Measurements from ENCODE around the gene ELL2.

- no peak for TF ChIP-seq CTCF (CRISPR knock-in tag; IDR thresholded peaks at IDR 0.05)
- no peak for TF ChIP-seq RBFOX2 (IDR thresholded peaks at IDR 0.05; ENCODE audit: low read depth, low read length)
- no peak for TF ChIP-seq HDAC2 (CRISPR knock-in tag; IDR thresholded peaks at IDR 0.05)
Observed at GRCh38 chr5:95938766-95939165, 22.9 kb downstream of the ELL2 start.

Data from HepG2 (cell line).